GM23248 (cell line): ENCODE measurements around the gene LIN37. TPM values are rescaled to one million over a fixed set of nuclear protein-coding genes. Genes with fewer than 3 reads are reported as not detected.
A peak's percentile ranks its signal among the peaks of the same experiment; 100 is the strongest.

Experiments used
- DNase-seq: peaks from one replicate; pipeline ENCODE4 v3.0.0-alpha.2; 2015
- H2AFZ ChIP-seq: fragments of 200-600 bp; sonication (generic); 2 replicates; pipeline ENCODE4 v1.6.1; 2016; ENCODE audit warnings: antibody characterized with exemption
- H3F3A ChIP-seq: fragments of 200-600 bp; sonication (generic); 2 replicates; pipeline ENCODE4 v1.6.1; 2016; ENCODE audit warnings: mild to moderate bottlenecking, antibody characterized with exemption, mixed run types; ENCODE audit not compliant: insufficient read depth
- H3K27ac ChIP-seq: fragments of 200-600 bp; sonication (generic); 2 replicates; pipeline ENCODE4 v1.5.1; 2016; ENCODE audit warnings: mild to moderate bottlenecking
- H3K27me3 ChIP-seq: fragments of 200-600 bp; sonication (generic); replicated peaks from 2 replicates; pipeline ENCODE4 v1.6.1; 2016; ENCODE audit warnings: mild to moderate bottlenecking; ENCODE audit not compliant: insufficient read depth
- H3K36me3 ChIP-seq: fragments of 200-600 bp; sonication (generic); 2 replicates; pipeline ENCODE4 v1.6.1; 2016; ENCODE audit warnings: low read depth, mild to moderate bottlenecking
- H3K4me1 ChIP-seq: fragments of 200-600 bp; sonication (generic); 2 replicates; pipeline ENCODE4 v1.6.1; 2016; ENCODE audit warnings: mild to moderate bottlenecking; ENCODE audit not compliant: insufficient read depth
- H3K4me2 ChIP-seq: fragments of 200-600 bp; sonication (generic); one replicate; pipeline ENCODE4 v1.6.1; 2016; ENCODE audit warnings: mild to moderate bottlenecking; ENCODE audit not compliant: unreplicated experiment
- H3K4me3 ChIP-seq: fragments of 200-600 bp; sonication (generic); 2 replicates; pipeline ENCODE4 v1.5.1; 2016; ENCODE audit warnings: mild to moderate bottlenecking
- H3K79me2 ChIP-seq: fragments of 200-600 bp; sonication (generic); 2 replicates; pipeline ENCODE4 v1.6.1; 2016; ENCODE audit warnings: mild to moderate bottlenecking; ENCODE audit not compliant: insufficient read depth
- H3K9ac ChIP-seq: fragments of 200-600 bp; sonication (generic); 2 replicates; pipeline ENCODE4 v1.6.1; 2016; ENCODE audit warnings: mild to moderate bottlenecking
- H3K9me2 ChIP-seq: fragments of 200-600 bp; sonication (generic); 2 replicates; pipeline ENCODE4 v1.6.1; 2016; ENCODE audit warnings: mixed run types, mild to moderate bottlenecking, moderate library complexity; ENCODE audit not compliant: insufficient read depth
- H3K9me3 ChIP-seq: fragments of 200-600 bp; sonication (generic); one replicate; pipeline ENCODE4 v1.6.1; 2017; ENCODE audit warnings: low read depth
- H4K20me1 ChIP-seq: fragments of 200-600 bp; sonication (generic); 2 replicates; pipeline ENCODE4 v1.6.0; 2016; ENCODE audit not compliant: insufficient read depth
- EZH2 ChIP-seq: fragments of 200-600 bp; sonication (generic); IDR thresholded peaks from 2 replicates; pipeline ENCODE4 v1.6.1; 2018; ENCODE audit warnings: antibody characterized with exemption, mild to moderate bottlenecking; ENCODE audit not compliant: insufficient read depth, poor library complexity, severe bottlenecking
- EZH2phosphoT487 ChIP-seq: fragments of 200-600 bp; sonication (generic); IDR thresholded peaks from 2 replicates; pipeline ENCODE4 v1.6.1; 2018; ENCODE audit warnings: antibody characterized with exemption, moderate library complexity, mild to moderate bottlenecking, low read depth; ENCODE audit not compliant: insufficient read depth
- WGBS, 2 experiments: methylation state at CpG; one replicate each; pipeline ENCODE4 v1.1.6; 2015 to 2017; ENCODE audit warnings: low lambda C conversion rate in 2 of 2, low coverage in 1 of 2; ENCODE audit errors: missing lambda C conversion rate in 2 of 2; 5-methylcytosine and 5-hydroxymethylcytosine counted together
- in situ Hi-C: fragments of 300-500 bp; cut with MboI; formaldehyde crosslinking; loops from 2 replicates; pipeline ENCODE4 v1.15.0; 2020
- polyA plus RNA-seq: library from polyadenylated mRNA; unstranded; fragments of >200 nt; fragmentation: Nextera tagmentation; extraction: Ambion mirVana; gene quantifications from 2 replicates; pipeline ENCODE4 v1.2.1, GENCODE V29; 2016
- total RNA-seq: library from RNA; depleted of rRNA; stranded (reverse); fragments of >200 nt; shearing (Covaris generic); gene quantifications from 2 replicates; pipeline ENCODE4 v1.2.3, GENCODE V29; 2014

Gene LIN37
- total and polyA plus RNA-seq, 2 experiments from 2014 or later: 9.7 to 12.3 TPM

DNA sequence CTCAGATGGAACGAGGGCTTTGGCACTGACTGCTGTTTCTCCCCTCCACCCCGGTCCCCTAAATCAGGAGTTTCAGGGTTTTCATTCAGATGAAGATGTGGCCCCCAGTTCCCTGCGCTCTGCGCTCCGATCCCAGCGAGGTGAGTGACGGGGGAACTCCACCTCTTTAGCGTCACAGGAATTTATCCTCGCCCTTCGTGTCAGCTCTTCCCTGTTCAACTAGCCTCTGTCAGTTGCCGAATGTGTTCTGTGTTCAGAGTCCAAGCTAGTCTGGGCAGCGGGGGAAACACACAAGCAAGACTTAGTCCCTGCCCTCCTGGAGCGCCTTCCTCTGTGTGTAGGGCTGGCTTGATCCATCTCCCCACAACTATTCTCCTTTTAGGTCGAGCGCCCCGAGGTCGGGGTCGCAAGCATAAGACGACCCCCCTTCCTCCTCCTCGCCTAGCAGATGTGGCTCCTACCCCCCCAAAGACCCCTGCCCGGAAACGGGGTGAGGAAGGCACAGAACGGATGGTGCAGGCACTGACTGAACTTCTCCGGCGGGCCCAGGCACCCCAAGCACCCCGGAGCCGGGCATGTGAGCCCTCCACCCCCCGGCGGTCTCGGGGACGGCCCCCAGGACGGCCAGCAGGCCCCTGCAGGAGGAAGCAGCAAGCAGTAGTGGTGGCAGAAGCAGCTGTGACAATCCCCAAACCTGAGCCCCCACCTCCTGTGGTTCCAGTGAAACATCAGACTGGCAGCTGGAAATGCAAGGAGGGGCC is 28.8 kb upstream of the LIN37 start:
- H3K9me3 ChIP-seq: no peaks in the 10 kb centered on the region
- DNase-seq: no peak
- no peaks in the 10 kb centered on the region for H3K9me2 ChIP-seq
- H3K4me2 ChIP-seq: peak overlapping the region; percentile 84
- no peaks in the 10 kb centered on the region for H3K27me3 ChIP-seq
- no peaks in the 10 kb centered on the region for H4K20me1 ChIP-seq
- H3K79me2 ChIP-seq: peaks cover 60% of the 10 kb centered on the region
- peak overlapping the region; percentile 89 for H3K4me3 ChIP-seq
- 81 to 82% methylated on average over 28 to 32 of the region's 32 CpGs for WGBS, 2 experiments
- peaks cover 12% of the 10 kb centered on the region; the same call in 1 of the 2 replicates for H3K36me3 ChIP-seq
- no peak overlapping the region for H3K27ac ChIP-seq
- H3K9ac ChIP-seq: peak overlapping the region; percentile 94
- in situ Hi-C loops: no loop called here
- no peaks in the 10 kb centered on the region; the same call in 1 of the 2 replicates for H3F3A ChIP-seq
- TF ChIP-seq EZH2phosphoT487: no peak
- no peak for TF ChIP-seq EZH2
- H2AFZ ChIP-seq: no peak overlapping the region
- H3K4me1 ChIP-seq: no peaks in the 10 kb centered on the region

DNA sequence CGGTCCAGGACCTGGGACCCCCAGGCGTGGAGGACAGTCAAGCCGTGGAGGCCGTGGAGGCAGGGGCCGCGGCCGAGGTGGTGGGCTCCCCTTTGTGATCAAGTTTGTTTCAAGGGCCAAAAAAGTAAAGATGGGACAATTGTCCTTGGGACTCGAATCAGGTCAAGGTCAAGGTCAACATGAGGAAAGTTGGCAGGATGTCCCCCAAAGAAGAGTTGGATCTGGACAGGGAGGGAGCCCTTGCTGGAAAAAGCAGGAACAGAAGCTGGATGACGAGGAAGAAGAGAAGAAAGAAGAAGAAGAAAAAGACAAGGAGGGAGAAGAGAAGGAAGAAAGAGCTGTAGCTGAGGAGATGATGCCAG is 28.2 kb upstream of the LIN37 start:
- no peaks in the 10 kb centered on the region; the same call in 1 of the 2 replicates for H3F3A ChIP-seq
- no peak overlapping the region for H3K27ac ChIP-seq
- no peak overlapping the region for H3K4me3 ChIP-seq
- no peaks in the 10 kb centered on the region for H3K9me3 ChIP-seq
- no peaks in the 10 kb centered on the region for H3K4me1 ChIP-seq
- H4K20me1 ChIP-seq: no peaks in the 10 kb centered on the region
- no peak for TF ChIP-seq EZH2
- no peak for TF ChIP-seq EZH2phosphoT487
- 0 out of 2 replicates have a peak overlapping the region, but pooled peaks have one; percentile 94 for H3K9ac ChIP-seq
- H3K79me2 ChIP-seq: peaks cover 57% of the 10 kb centered on the region
- in situ Hi-C loops: no loop called here
- H3K27me3 ChIP-seq: no peaks in the 10 kb centered on the region
- no peak overlapping the region for H3K4me2 ChIP-seq
- H2AFZ ChIP-seq: no peak overlapping the region
- no peak for DNase-seq
- WGBS, 2 experiments: 91 to 93% methylated on average over 9 of the region's 9 CpGs
- no peaks in the 10 kb centered on the region for H3K9me2 ChIP-seq
- peaks cover 18% of the 10 kb centered on the region; the same call in 1 of the 2 replicates for H3K36me3 ChIP-seq

DNA sequence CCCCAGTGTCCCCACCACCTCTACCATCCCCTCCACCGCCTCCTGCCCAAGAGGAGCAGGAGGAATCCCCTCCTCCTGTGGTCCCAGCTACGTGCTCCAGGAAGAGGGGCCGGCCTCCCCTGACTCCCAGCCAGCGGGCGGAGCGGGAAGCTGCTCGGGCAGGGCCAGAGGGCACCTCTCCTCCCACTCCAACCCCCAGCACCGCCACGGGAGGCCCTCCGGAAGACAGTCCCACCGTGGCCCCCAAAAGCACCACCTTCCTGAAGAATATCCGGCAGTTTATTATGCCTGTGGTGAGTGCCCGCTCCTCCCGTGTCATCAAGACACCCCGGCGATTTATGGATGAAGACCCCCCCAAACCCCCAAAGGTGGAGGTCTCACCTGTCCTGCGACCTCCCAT is 27.7 kb upstream of the LIN37 start:
- no peak overlapping the region for H3K27ac ChIP-seq
- H2AFZ ChIP-seq: no peak overlapping the region
- H3K4me2 ChIP-seq: no peak overlapping the region
- H3K9me3 ChIP-seq: no peaks in the 10 kb centered on the region
- DNase-seq: no peak
- H3K9me2 ChIP-seq: no peaks in the 10 kb centered on the region
- 83% methylated on average over 15 to 17 of the region's 17 CpGs for WGBS, 2 experiments
- no peak overlapping the region for H3K9ac ChIP-seq
- in situ Hi-C loops: no loop called here
- peaks cover 52% of the 10 kb centered on the region for H3K79me2 ChIP-seq
- no peaks in the 10 kb centered on the region; the same call in 1 of the 2 replicates for H3F3A ChIP-seq
- H3K27me3 ChIP-seq: no peaks in the 10 kb centered on the region
- no peaks in the 10 kb centered on the region for H3K4me1 ChIP-seq
- TF ChIP-seq EZH2phosphoT487: no peak
- TF ChIP-seq EZH2: no peak
- H3K36me3 ChIP-seq: peaks cover 21% of the 10 kb centered on the region; the same call in 1 of the 2 replicates
- H3K4me3 ChIP-seq: no peak overlapping the region
- no peaks in the 10 kb centered on the region for H4K20me1 ChIP-seq

DNA sequence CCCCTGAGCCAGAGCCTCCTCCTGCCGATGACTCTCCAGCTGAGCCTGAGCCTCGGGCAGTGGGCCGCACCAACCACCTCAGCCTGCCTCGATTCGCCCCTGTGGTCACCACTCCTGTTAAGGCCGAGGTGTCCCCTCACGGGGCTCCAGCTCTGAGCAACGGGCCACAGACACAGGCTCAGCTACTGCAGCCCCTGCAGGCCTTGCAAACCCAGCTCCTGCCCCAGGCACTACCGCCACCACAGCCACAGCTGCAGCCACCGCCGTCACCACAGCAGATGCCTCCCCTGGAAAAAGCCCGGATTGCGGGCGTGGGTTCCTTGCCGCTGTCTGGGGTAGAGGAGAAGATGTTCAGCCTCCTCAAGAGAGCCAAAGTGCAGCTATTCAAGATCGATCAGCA is 27.0 kb upstream of the LIN37 start:
- Histone ChIP-seq H4K20me1 (no peaks in the 10 kb centered on the region), H3K9me2 (no peaks in the 10 kb centered on the region), H3K9ac (no peak overlapping the region), H3K4me1 (no peaks in the 10 kb centered on the region), H3K4me3 (no peak overlapping the region), H3F3A (no peaks in the 10 kb centered on the region; the same call in 1 of the 2 replicates), H3K79me2 (peaks cover 51% of the 10 kb centered on the region), H3K9me3 (no peaks in the 10 kb centered on the region), H3K4me2 (no peak overlapping the region), H3K27me3 (no peaks in the 10 kb centered on the region), H3K36me3 (peaks cover 23% of the 10 kb centered on the region; the same call in 1 of the 2 replicates), H2AFZ (no peak overlapping the region), H3K27ac (no peak overlapping the region)
- TF ChIP-seq EZH2phosphoT487: no peak
- no peak for DNase-seq
- in situ Hi-C loops: no loop called here
- 92% methylated on average over 16 of the region's 16 CpGs for WGBS, 2 experiments
